Stimulated activated naive B cell treated with anti-CD40 and anti-IgM and Interleukin-4, amounts not matched to agents 10 μg/mL and 1 μg/mL and 100 μg/mL, for 72 hours (primary cell): ENCODE data around the gene PIERCE2.
A peak's percentile ranks its signal among the peaks of the same experiment; 100 is the strongest.
"Not testable (repeated sequence)": the region's sequence is repeated elsewhere in the genome, so short reads cannot be mapped to it uniquely, and the experiment has no call there.

Source experiments
- ATAC-seq, 2 donors: fragments of 150-1000 bp; cut with Tn5 transposase; replicated peaks; 2 replicates each; pipeline ENCODE4 v1.10.0; 2021; ENCODE audit warnings: moderate library complexity in 1 of 2
- DNase-seq: peaks from one replicate; pipeline ENCODE4 v3.0.0; 2021
- H3K27ac Mint-ChIP-seq: one replicate; pipeline ENCODE4 v1.8.0; 2022; ENCODE audit warnings: mild to moderate bottlenecking, mixed read lengths
- H3K27me3 Mint-ChIP-seq, 2 donors: one replicate each; pipeline ENCODE4 v1.8.0; 2022; ENCODE audit warnings: mixed read lengths in 2 of 2
- H3K36me3 Mint-ChIP-seq, 2 donors: one replicate each; pipeline ENCODE4 v1.8.0; 2022; ENCODE audit warnings: mixed read lengths in 2 of 2, mild to moderate bottlenecking in 1 of 2
- H3K4me1 Mint-ChIP-seq, 2 donors: one replicate each; pipeline ENCODE4 v1.8.0; 2022; ENCODE audit warnings: mixed read lengths in 2 of 2, mild to moderate bottlenecking in 1 of 2
- H3K4me3 Mint-ChIP-seq, 2 donors: one replicate each; pipeline ENCODE4 v1.8.0; 2022; ENCODE audit warnings: mild to moderate bottlenecking in 2 of 2, mixed read lengths in 2 of 2, moderate library complexity in 1 of 2
- H3K9me3 Mint-ChIP-seq, 2 donors: one replicate each; pipeline ENCODE4 v1.8.0; 2022; ENCODE audit warnings: mixed read lengths in 2 of 2, mild to moderate bottlenecking in 1 of 2

The PIERCE2 gene

DNA sequence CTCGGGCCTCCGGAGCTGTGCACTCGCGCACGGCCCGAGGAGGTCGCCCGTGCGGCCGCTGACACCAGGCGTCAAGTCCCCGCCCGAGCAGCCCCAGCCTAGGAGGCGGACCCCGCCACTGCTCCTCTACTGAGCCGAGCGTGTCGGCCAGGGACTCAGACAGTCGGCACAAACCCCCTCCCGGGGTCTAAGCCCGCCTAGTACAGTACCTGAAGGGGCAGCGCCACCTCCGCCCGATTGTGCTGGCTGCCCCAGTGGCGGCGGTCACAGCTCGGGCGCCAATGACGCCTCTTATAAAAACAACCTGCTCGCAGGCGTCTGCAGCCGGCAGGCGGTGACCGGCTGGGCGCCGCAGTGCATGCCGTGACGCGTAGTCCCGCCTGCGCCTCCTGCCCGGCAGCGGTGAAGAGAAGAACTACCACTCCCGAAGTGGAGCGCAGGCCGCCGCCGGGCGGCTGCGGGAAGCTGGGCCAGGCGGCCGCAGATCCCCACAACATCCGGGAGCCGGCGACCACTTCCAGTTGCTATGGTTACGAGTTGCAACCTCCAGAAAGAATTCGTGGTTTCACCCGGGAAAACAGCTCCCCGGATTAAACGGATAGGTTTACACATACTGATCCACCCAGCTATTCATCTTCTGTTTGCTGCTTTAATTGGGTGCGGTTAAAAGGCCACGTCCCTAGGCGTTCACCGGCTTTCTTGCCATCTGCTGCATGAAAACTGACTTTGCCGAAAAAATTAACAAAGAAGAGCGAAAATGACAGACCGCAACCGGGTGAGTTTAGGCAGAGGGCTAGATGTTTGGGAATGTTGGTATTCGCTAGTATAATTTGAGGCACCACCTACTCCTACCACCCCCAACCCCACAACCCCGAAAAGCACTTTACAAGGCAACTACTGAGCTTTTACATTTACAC, at the start of gene PIERCE2, which contains the start of gene CCPG1:
Gene PIERCE2 (plus strand): TSS at position 484 of the 917 bp plus-strand sequence. CDS start 274 bp downstream, at position 758.
Gene CCPG1 (minus strand): TSS at position 348 of the 917 bp plus-strand sequence. CDS start 18,935 bp downstream, outside the sequence.
- H3K27me3 Mint-ChIP-seq = no peaks in the 10 kb centered on the region
- peaks cover 5 to 31% of the 10 kb centered on the region in 2 donors for H3K4me1 Mint-ChIP-seq
- peak; percentile 92 for DNase-seq
- H3K36me3 Mint-ChIP-seq = no peaks in the 10 kb centered on the region
- peak within 1 kb of the TSS; percentile 88 to 94 for H3K4me3 Mint-ChIP-seq
- H3K27ac Mint-ChIP-seq = peak within 1 kb of the TSS; percentile 95
- peak; percentile 90 to 94 for ATAC-seq
- no peaks in the 10 kb centered on the region for H3K9me3 Mint-ChIP-seq

- no peak overlapping the region for H3K4me3 Mint-ChIP-seq
- DNase-seq (no peak), ATAC-seq (no peak)
- H3K9me3 Mint-ChIP-seq = no peaks in the 10 kb centered on the region
- H3K4me1 Mint-ChIP-seq = peaks cover 3 to 9% of the 10 kb centered on the region in 2 donors
- H3K27me3 Mint-ChIP-seq = no peaks in the 10 kb centered on the region
- H3K27ac Mint-ChIP-seq = peak overlapping the region; percentile 4
- H3K36me3 Mint-ChIP-seq = peaks cover 10 to 37% of the 10 kb centered on the region in 2 donors
Measured at GRCh38 chr15:55360256-55360655, 48.0 kb upstream of the PIERCE2 start.

DNA sequence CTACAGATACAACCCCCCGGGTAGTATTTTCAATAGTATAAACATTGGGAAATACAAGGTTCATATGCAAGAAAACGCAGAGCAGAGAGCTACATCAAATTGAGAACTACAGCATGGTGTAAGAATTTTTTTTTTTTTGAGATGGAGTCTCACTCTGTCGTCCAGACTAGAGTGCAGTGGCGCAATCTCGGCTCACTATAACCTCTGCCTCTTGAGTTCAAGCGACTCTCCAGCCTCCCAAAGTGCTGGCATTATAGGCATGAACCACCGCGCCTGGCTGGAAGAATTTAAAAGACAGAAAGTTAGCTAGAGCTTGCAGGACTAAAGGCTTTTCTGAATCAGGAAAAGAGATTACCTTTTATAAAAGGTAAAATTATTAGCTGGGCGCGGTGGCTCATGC, 47.2 kb upstream of the PIERCE2 start:
- no peaks in the 10 kb centered on the region for H3K9me3 Mint-ChIP-seq

DNA sequence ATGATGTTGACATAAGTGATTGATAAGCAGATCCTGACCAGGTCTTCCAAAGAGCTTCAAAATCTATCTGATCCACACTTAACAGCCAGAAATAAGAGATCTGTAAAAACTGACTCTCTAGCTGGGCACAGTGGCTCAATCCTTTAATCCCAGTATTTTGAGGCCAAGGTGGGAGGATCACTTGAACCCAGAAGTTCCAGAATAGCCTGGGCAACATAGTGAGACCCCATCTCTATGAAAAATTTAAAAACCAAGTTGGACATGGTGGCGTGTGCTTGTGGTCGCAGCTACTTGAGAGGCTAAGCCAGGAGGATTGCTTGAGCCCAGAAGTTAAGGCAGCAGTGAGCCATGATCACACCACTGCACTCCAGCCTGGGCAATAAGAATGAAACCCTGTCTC, 45.7 kb upstream of the PIERCE2 start:
- Mint-ChIP-seq H3K36me3 (peaks cover 3 to 24% of the 10 kb centered on the region in 2 donors), H3K27me3 (no peaks in the 10 kb centered on the region), H3K4me3 (no peak overlapping the region), H3K4me1 (peaks cover 3 to 9% of the 10 kb centered on the region in 2 donors), H3K27ac (no peak overlapping the region), H3K9me3 (no peaks in the 10 kb centered on the region)
- DNase-seq = no peak
- ATAC-seq = no peak

More for the DNA sequence above, 47.2 kb upstream of the PIERCE2 start:
- ATAC-seq (no peak), DNase-seq (no peak)
- no peaks in the 10 kb centered on the region for H3K27me3 Mint-ChIP-seq
- H3K4me3 Mint-ChIP-seq = no peak overlapping the region
- H3K27ac Mint-ChIP-seq = no peak overlapping the region
- peaks cover 10 to 33% of the 10 kb centered on the region in 2 donors for H3K36me3 Mint-ChIP-seq
- H3K4me1 Mint-ChIP-seq = peaks cover 3 to 9% of the 10 kb centered on the region in 2 donors

DNA sequence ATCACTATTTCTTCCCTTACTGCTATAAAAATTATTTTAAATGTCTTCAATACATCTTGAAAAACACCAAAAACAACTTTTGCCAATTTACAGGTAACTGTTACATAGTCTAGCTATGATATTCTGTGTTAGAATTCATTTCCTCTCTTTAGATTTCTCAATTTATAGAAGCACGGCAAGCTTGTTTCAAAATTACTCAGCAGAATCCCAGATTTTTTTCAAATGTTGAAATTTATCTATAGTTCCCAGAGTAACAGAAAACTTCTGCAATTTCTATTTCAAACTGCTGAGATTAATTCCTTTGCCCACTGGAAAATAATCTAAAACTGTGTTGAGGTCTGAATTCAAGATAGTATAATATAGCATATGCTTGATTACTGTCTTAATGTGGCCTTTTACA, 41.3 kb upstream of the PIERCE2 start:
- Mint-ChIP-seq H3K36me3 (peaks cover 8 to 9% of the 10 kb centered on the region in 2 donors), H3K27me3 (no peaks in the 10 kb centered on the region)

GRCh38 chr15:55372701-55373440, 35.4 kb upstream of the PIERCE2 start:
- H3K27ac Mint-ChIP-seq = peak overlapping the region; percentile 76
- peak; percentile 50 to 61 for ATAC-seq
- peaks cover 10 to 17% of the 10 kb centered on the region in 2 donors for H3K36me3 Mint-ChIP-seq

More for the DNA sequence above, 41.3 kb upstream of the PIERCE2 start:
- Mint-ChIP-seq H3K4me3 (no peak overlapping the region), H3K27ac (no peak overlapping the region), H3K9me3 (no peaks in the 10 kb centered on the region), H3K4me1 (peaks cover 0 to under 1% of the 10 kb centered on the region in 2 donors)
- no peak for DNase-seq
- ATAC-seq = no peak

GRCh38 chr15:55379095-55379494, 29.2 kb upstream of the PIERCE2 start:
- Mint-ChIP-seq H3K27ac (no peak overlapping the region), H3K27me3 (no peaks in the 10 kb centered on the region), H3K4me1 (no peaks in the 10 kb centered on the region), H3K36me3 (peaks cover 10 to 30% of the 10 kb centered on the region in 2 donors), H3K4me3 (no peak overlapping the region), H3K9me3 (no peaks in the 10 kb centered on the region)
- DNase-seq (no peak), ATAC-seq (no peak)

More at GRCh38 chr15:55372701-55373440, 35.4 kb upstream of the PIERCE2 start:
- no peak for DNase-seq
- Mint-ChIP-seq H3K9me3 (no peaks in the 10 kb centered on the region), H3K27me3 (no peaks in the 10 kb centered on the region), H3K4me3 (peak overlapping the region in 1 of 2 donors; percentile 32), H3K4me1 (peaks cover 11 to 15% of the 10 kb centered on the region in 2 donors)

DNA sequence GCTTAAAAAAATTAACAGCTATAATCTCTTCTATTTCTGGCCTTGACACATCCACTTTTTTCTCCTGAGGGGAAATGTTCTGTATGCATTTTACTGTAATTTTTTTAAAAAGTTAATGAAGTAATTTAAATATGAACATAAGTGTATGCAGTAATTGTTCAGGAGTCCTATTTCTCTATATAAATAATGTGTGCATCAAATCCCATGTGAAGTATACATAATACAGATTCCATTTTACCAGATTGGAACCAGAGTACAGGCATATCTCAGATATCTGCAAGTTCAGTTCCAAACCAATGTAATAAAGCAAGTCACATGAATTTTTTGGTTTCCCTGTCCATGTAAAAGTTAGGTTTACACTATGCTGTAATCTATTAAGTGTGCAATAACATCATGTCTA, 26.7 kb upstream of the PIERCE2 start:
- no peak overlapping the region for H3K27ac Mint-ChIP-seq
- ATAC-seq (no peak), DNase-seq (no peak)
- H3K4me1 Mint-ChIP-seq = no peaks in the 10 kb centered on the region
- H3K9me3 Mint-ChIP-seq = no peaks in the 10 kb centered on the region
- peaks cover 15 to 31% of the 10 kb centered on the region in 2 donors for H3K36me3 Mint-ChIP-seq
- no peak overlapping the region for H3K4me3 Mint-ChIP-seq
- no peaks in the 10 kb centered on the region for H3K27me3 Mint-ChIP-seq

- Mint-ChIP-seq H3K36me3 (peaks cover 15 to 35% of the 10 kb centered on the region in 2 donors), H3K9me3 (no peaks in the 10 kb centered on the region), H3K4me3 (no peak overlapping the region), H3K4me1 (no peaks in the 10 kb centered on the region), H3K27me3 (no peaks in the 10 kb centered on the region), H3K27ac (no peak overlapping the region)
- no peak for DNase-seq
- ATAC-seq = no peak
Measured at GRCh38 chr15:55383687-55384086, 24.6 kb upstream of the PIERCE2 start.

GRCh38 chr15:55387027-55387426, 21.3 kb upstream of the PIERCE2 start:
- H3K27me3 Mint-ChIP-seq = no peaks in the 10 kb centered on the region

DNA sequence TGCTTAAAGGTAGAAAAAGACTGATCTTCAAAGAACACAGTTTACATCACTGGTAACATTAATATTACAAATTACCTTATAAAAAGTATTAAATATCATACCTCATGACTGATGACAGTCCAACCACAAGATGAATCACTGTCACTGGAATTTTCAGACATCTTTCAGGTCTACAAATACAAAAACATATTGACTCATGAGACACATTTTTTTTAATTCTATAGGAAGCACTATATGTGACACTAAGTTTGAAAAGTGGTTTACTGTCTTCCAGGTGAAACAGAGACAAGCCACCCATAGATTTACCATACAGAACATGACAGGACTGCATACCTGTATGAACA, 19.1 kb upstream of the PIERCE2 start:
- Mint-ChIP-seq H3K9me3 (no peaks in the 10 kb centered on the region), H3K4me3 (no peak overlapping the region), H3K4me1 (peaks cover 0 to 3% of the 10 kb centered on the region in 2 donors), H3K36me3 (peaks cover 5 to 16% of the 10 kb centered on the region in 2 donors), H3K27me3 (no peaks in the 10 kb centered on the region), H3K27ac (no peak overlapping the region)
- ATAC-seq (no peak), DNase-seq (no peak)

More at GRCh38 chr15:55387027-55387426, 21.3 kb upstream of the PIERCE2 start:
- H3K4me3 Mint-ChIP-seq = no peak overlapping the region
- H3K36me3 Mint-ChIP-seq = peaks cover 15 to 34% of the 10 kb centered on the region in 2 donors
- no peak overlapping the region for H3K27ac Mint-ChIP-seq
- no peaks in the 10 kb centered on the region for H3K9me3 Mint-ChIP-seq
- no peak for ATAC-seq
- H3K4me1 Mint-ChIP-seq = peaks cover 0 to 2% of the 10 kb centered on the region in 2 donors
- no peak for DNase-seq

DNA sequence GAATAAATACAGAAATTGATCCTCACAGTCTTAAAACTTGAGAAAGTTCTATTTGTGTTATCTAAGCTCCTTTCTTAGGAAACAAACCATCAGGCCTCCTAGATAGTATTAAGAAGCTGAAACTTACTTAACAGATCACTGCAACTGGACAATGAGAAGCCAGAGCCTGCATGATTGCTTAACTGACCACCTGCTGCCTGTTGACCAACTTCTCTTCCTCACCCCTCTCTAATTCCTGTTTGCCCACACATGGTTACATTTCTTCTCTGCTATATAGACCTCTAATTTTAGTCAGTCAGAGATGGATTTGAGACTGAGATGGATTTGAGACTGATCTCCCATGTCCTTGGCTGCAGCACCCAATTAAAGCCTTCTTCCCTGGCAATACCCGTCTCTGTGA, 13.6 kb upstream of the PIERCE2 start:
- Mint-ChIP-seq H3K27me3 (no peaks in the 10 kb centered on the region), H3K27ac (no peak overlapping the region), H3K4me1 (peaks cover 5 to 8% of the 10 kb centered on the region in 2 donors), H3K36me3 (peaks cover 2 to 20% of the 10 kb centered on the region in 2 donors), H3K9me3 (peaks cover 0 to 2% of the 10 kb centered on the region in 2 donors), H3K4me3 (no peak overlapping the region)
- DNase-seq (no peak), ATAC-seq (no peak)

GRCh38 chr15:55398243-55398642, 10.1 kb upstream of the PIERCE2 start:
- ATAC-seq (no peak), DNase-seq (no peak)
- Mint-ChIP-seq H3K4me1 (peaks cover 13 to 15% of the 10 kb centered on the region in 2 donors), H3K9me3 (peaks cover 0 to 2% of the 10 kb centered on the region in 2 donors), H3K4me3 (no peak overlapping the region), H3K36me3 (peaks cover 2 to 24% of the 10 kb centered on the region in 2 donors), H3K27me3 (no peaks in the 10 kb centered on the region), H3K27ac (no peak overlapping the region)

DNA sequence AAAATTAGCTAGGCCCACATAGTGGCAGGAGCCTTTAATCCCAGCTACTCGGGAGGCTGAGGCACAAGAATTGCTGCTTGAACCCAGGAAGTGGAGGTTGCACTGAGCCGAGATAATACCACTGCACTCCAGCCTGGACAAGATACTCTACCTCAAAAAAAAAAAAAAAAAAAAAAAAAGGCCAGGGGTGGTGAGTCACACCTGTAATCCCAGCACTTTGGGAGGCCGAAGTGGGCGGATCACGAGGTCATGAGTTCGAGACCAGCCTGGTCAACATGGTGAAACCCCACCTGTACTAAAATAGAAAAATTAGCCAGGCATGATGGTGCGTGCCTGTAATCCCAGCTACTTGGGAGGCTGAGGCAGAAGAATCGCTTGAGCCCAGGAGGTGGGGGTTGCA, 8.2 kb upstream of the PIERCE2 start:
- not testable (repeated sequence) for H3K27me3 Mint-ChIP-seq

More for the DNA sequence above, 8.2 kb upstream of the PIERCE2 start:
- peaks cover 10 to 30% of the 10 kb centered on the region in 2 donors for H3K4me1 Mint-ChIP-seq
- not testable (repeated sequence) for DNase-seq, ATAC-seq, H3K9me3 Mint-ChIP-seq, H3K27ac Mint-ChIP-seq, H3K4me3 Mint-ChIP-seq
- peaks cover 2 to 21% of the 10 kb centered on the region in 2 donors for H3K36me3 Mint-ChIP-seq
